Muscle of back (tissue), 11 donors: ENCODE results near the gene TSHR. TPM values are rescaled to one million over a fixed set of nuclear protein-coding genes. Genes with fewer than 3 reads are reported as not detected.

Experiments used
- DNase-seq, 3 donors: peaks; one replicate each; pipeline versions ENCODE4 v3.0.0 to v3.0.0-alpha.2; 2013
- polyA plus RNA-seq, 10 donors: library from polyadenylated mRNA; unstranded; fragments of 120-200 nt; gene quantifications; one replicate each; pipeline ENCODE4 v1.2.1, GENCODE V29; 2013; ENCODE audit not compliant: insufficient read length in 10 of 10

TSHR gene
- polyA plus RNA-seq, 10 donors, result 0.12 to 2.5 (median 0.57) TPM

DNA sequence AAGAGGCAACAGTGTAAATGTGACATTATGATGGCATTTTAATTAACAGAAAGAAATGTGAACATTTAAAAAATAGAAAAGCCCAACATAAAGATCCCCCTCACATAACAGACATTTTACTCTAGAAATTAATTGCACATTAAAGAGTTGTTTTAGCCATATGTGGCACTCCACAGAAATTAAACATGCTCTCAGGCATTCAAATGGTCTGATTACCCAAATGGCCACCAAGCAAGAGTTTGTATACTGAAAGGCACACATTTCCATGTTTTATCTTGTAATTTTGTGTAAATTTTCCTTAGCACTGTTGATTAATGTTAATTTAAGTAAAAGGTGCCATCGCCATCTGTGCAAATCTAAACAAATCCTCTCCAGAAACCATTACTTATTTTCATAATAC lies 221.8 kb downstream of the TSHR start:
- no peak for DNase-seq

DNA sequence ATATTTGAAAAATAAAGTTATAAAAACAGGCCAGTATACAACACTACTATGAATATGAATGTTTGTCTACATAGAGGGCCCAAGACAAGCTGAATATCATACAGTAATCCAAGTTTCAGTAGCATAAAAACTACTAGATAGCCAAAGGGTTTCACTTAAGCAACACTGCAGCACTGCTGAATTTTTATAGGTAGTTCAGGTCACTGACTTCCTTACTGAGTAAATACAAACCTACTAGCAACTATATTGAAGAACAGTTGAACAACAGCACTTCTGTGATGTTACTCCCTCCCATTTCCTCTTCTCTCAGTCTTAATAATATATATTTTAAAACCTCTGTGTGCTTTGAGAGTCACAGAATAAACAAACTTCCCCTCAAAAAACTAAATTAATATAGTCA lies 222.6 kb downstream of the TSHR start:
- DNase-seq, result no peak

GRCh38 chr14:81179631-81180030 lies 224.2 kb downstream of the TSHR start:
- no peak for DNase-seq

DNA sequence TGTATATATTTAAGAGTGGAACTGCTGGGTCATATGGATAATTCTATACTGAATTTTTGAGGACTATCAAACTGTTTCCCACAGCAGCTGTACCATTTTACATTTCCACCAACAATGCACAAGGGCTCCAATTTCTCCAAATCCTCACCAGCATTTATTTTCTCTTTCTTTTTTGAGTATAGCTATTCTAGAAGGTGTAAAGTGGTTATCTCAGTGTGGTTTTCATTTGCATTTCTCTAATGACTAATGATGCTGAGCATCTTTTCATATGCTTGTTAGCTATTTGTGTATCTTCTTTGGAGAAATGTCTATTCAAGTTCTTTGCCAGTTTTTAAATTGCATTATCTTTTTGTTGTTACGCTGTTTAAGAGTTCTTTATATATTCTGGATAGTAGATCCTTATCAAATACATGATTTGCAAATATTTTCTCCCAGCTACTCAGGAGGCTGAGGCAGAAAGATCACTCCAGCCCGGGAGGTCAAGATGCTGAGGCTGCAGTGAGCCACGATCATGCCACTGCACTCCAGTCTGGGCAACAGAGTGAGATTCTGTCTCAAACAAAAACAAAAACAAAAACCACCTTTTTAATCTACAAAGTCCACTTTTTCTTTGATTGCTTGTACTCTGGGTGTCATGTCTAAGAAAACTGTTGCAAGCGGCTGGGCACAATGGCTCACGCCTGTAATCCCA lies 232.6 kb downstream of the TSHR start:
- no peak for DNase-seq

GRCh38 chr14:81192594-81192993 lies 237.2 kb downstream of the TSHR start:
- DNase-seq, result no peak

- no peak for DNase-seq
Measured at GRCh38 chr14:81193924-81194633, 238.7 kb downstream of the TSHR start.

Other genes starting within 250 kb of the TSHR start
- 1 to 10 TPM; 2.1 to 5.3 (median 4.3) TPM for gene CEP128, start 13.9 kb upstream of the TSHR start, polyA plus RNA-seq